HuH-7 (cell line): ENCODE data around the gene TMEM40.
"Not testable (repeated sequence)": the region's sequence is repeated elsewhere in the genome, so short reads cannot be mapped to it uniquely, and the experiment has no call there.

Experiments used
- DNase-seq: peaks from one replicate; pipeline ENCODE4 v3.0.0; 2011; ENCODE audit warnings: low spot score

TMEM40 gene

GRCh38 chr3:12775970-12776369 is 16.9 kb upstream of the TMEM40 start:
- not testable (repeated sequence) for DNase-seq

- no peak for DNase-seq
Measured at GRCh38 chr3:12775226-12775625, 16.2 kb upstream of the TMEM40 start.

- DNase-seq: no peak
Measured at GRCh38 chr3:12774619-12775018, 15.6 kb upstream of the TMEM40 start.

GRCh38 chr3:12773710-12774086 is 14.6 kb upstream of the TMEM40 start:
- no peak for DNase-seq

- DNase-seq: no peak
Measured at GRCh38 chr3:12773030-12773709, 14.1 kb upstream of the TMEM40 start.

- DNase-seq: no peak
Measured at GRCh38 chr3:12772462-12772861, 13.4 kb upstream of the TMEM40 start.

- no peak for DNase-seq
Measured at GRCh38 chr3:12771236-12771635, 12.2 kb upstream of the TMEM40 start.

GRCh38 chr3:12769761-12770160 is 10.7 kb upstream of the TMEM40 start:
- no peak for DNase-seq

GRCh38 chr3:12768579-12769527 is 9.8 kb upstream of the TMEM40 start:
- DNase-seq: no peak

GRCh38 chr3:12766541-12766940 is 7.5 kb upstream of the TMEM40 start:
- DNase-seq: no peak

- no peak for DNase-seq
Measured at GRCh38 chr3:12764171-12764776, 5.2 kb upstream of the TMEM40 start.

GRCh38 chr3:12759693-12760565 is 870 bp upstream of the TMEM40 start:
- no peak for DNase-seq

- DNase-seq: no peak
Measured at GRCh38 chr3:12758025-12758781, 856 bp downstream of the TMEM40 start.

- DNase-seq: no peak
Measured at GRCh38 chr3:12756635-12757034, 2.4 kb downstream of the TMEM40 start.

- no peak for DNase-seq
Measured at GRCh38 chr3:12756175-12756574, 2.9 kb downstream of the TMEM40 start.

GRCh38 chr3:12755754-12756153 is 3.3 kb downstream of the TMEM40 start:
- no peak for DNase-seq

- DNase-seq: no peak
Measured at GRCh38 chr3:12754313-12754712, 4.7 kb downstream of the TMEM40 start.

GRCh38 chr3:12753275-12754028 is 5.6 kb downstream of the TMEM40 start:
- no peak for DNase-seq

- DNase-seq: no peak
Measured at GRCh38 chr3:12752809-12753208, 6.2 kb downstream of the TMEM40 start.

- DNase-seq: no peak
Measured at GRCh38 chr3:12752102-12752501, 7.0 kb downstream of the TMEM40 start.
